PC-9 (cell line): Measurements from ENCODE around the gene LETMD1. TPM values are rescaled to one million over a fixed set of nuclear protein-coding genes. Genes with fewer than 3 reads are reported as not detected.

ENCODE experiments used
- BruUV-seq: library from RNA; stranded (reverse); fragments of 400-500 nt; replicated peaks from 2 replicates; lab custom pipeline; 2021; lab: Mats Ljungman, UMichigan
- CTCF ChIA-PET: fragments of 300-600 bp; sonication (Branson Sonifier 250); formaldehyde crosslinking; loops from one replicate; lab custom pipeline; 2022; ENCODE audit warnings: antibody characterized with exemption; lab: Charles Lee
- POLR2A ChIA-PET: fragments of 300-600 bp; sonication (Branson Sonifier 250); formaldehyde crosslinking; loops from one replicate; lab custom pipeline; 2022; ENCODE audit warnings: antibody characterized with exemption; ENCODE audit not compliant: unreplicated experiment; lab: Charles Lee
- DNase-seq, 2 experiments: peaks; one replicate each; pipeline versions ENCODE4 v3.0.0 to v3.0.0-alpha.2; 2015 to 2022; ENCODE audit warnings: mixed read lengths in 1 of 2
- H2AFZ ChIP-seq: fragments of 200-600 bp; sonication (generic); 2 replicates; pipeline ENCODE4 v1.8.1; 2017; ENCODE audit warnings: antibody characterized with exemption
- H3F3A ChIP-seq: fragments of 200-600 bp; sonication (generic); 2 replicates; pipeline ENCODE4 v1.8.1; 2017; ENCODE audit warnings: antibody characterized with exemption, mild to moderate bottlenecking, low read depth; ENCODE audit not compliant: insufficient read depth
- H3K27ac ChIP-seq: fragments of 200-600 bp; sonication (generic); 2 replicates; pipeline ENCODE4 v1.6.1; 2016; ENCODE audit warnings: mixed run types
- H3K27me3 ChIP-seq: fragments of 200-600 bp; sonication (generic); 2 replicates; pipeline ENCODE4 v1.6.1; 2016; ENCODE audit warnings: low read depth, mixed run types; ENCODE audit not compliant: insufficient read depth
- H3K36me3 ChIP-seq: fragments of 200-600 bp; sonication (generic); 2 replicates; pipeline ENCODE4 v1.6.1; 2016; ENCODE audit warnings: low read depth, mixed run types
- H3K4me1 ChIP-seq: fragments of 200-600 bp; sonication (generic); replicated peaks from 2 replicates; pipeline ENCODE4 v1.6.1; 2016; ENCODE audit warnings: mixed run types; ENCODE audit not compliant: insufficient read depth
- H3K4me2 ChIP-seq: fragments of 200-600 bp; sonication (generic); 2 replicates; pipeline ENCODE4 v1.6.1; 2017; ENCODE audit warnings: mixed run types
- H3K4me3 ChIP-seq: fragments of 200-600 bp; sonication (generic); 2 replicates; pipeline ENCODE4 v1.6.1; 2016; ENCODE audit warnings: mixed run types
- H3K79me2 ChIP-seq: fragments of 200-600 bp; sonication (generic); 2 replicates; pipeline ENCODE4 v1.6.1; 2017; ENCODE audit warnings: low read depth, mixed run types
- H3K9me2 ChIP-seq: fragments of 200-600 bp; sonication (generic); 2 replicates; pipeline ENCODE4 v1.8.1; 2017; ENCODE audit warnings: mild to moderate bottlenecking; ENCODE audit not compliant: insufficient read depth
- H3K9me3 ChIP-seq: fragments of 200-600 bp; sonication (generic); 2 replicates; pipeline ENCODE4 v1.8.1; 2016; ENCODE audit warnings: low read depth; ENCODE audit not compliant: insufficient read depth
- H4K20me1 ChIP-seq: fragments of 200-600 bp; sonication (generic); 2 replicates; pipeline ENCODE4 v1.8.1; 2017; ENCODE audit not compliant: insufficient read depth
- CTCF ChIP-seq: fragments of 200-600 bp; sonication (generic); conservative IDR thresholded peaks from 2 replicates; pipeline ENCODE4 v1.6.1; 2017; ENCODE audit warnings: mixed run types, antibody characterized with exemption, mild to moderate bottlenecking, moderate library complexity
- EZH2 ChIP-seq: fragments of 200-600 bp; sonication (generic); IDR thresholded peaks from 2 replicates; pipeline ENCODE4 v1.8.0; 2017; ENCODE audit warnings: antibody characterized with exemption, low read depth
- intact Hi-C: fragments of 100-400 bp; cut with micrococcal nuclease; formaldehyde crosslinking; loops from one replicate; pipeline ENCODE4 v1.10.0; 2022; ENCODE audit not compliant: unreplicated experiment
- total RNA-seq: library from RNA; stranded (reverse); gene quantifications from 2 replicates; pipeline ENCODE4 v1.2.3, GENCODE V29; 2021

Gene LETMD1
- total RNA-seq, 1 experiment from 2014 or later, result 81.9 TPM

- intact Hi-C loops, result loop anchor here (1.0 to 5.0 kb wide), 2 partner anchors 21 to 42 kb away; partner anchors contain the start of genes LETMD1 and SLC11A2
Observed at GRCh38 chr12:51005671-51006070, 42.5 kb upstream of the LETMD1 start.

GRCh38 chr12:51008329-51009055 is 39.6 kb upstream of the LETMD1 start:
- BruUV-seq, result no TSS peak
- no peaks in the 10 kb centered on the region for H3K9me3 ChIP-seq
- ChIA-PET CTCF (no interaction called here), POLR2A (no interaction called here)
- H2AFZ ChIP-seq, result no peak overlapping the region
- no peak for DNase-seq
- peaks cover 22% of the 10 kb centered on the region for H3K4me1 ChIP-seq
- no peaks in the 10 kb centered on the region for H3K27me3 ChIP-seq
- H3K79me2 ChIP-seq, result peaks cover 18% of the 10 kb centered on the region
- H3F3A ChIP-seq, result peaks cover 17% of the 10 kb centered on the region
- intact Hi-C loops, result loop anchor here (5.0 kb wide), 1 partner anchor 39 kb away; the partner anchor contains the start of gene LETMD1
- H3K36me3 ChIP-seq, result peaks cover 25% of the 10 kb centered on the region; the same call in 1 of the 2 replicates
- H4K20me1 ChIP-seq, result peaks cover 5% of the 10 kb centered on the region; the same call in 1 of the 2 replicates
- no peaks in the 10 kb centered on the region for H3K9me2 ChIP-seq
- TF ChIP-seq CTCF, result no peak
- no peak for TF ChIP-seq EZH2
- peak overlapping the region; percentile 9; the same call in 1 of the 2 replicates for H3K27ac ChIP-seq
- H3K4me3 ChIP-seq, result no peak overlapping the region
- no peak overlapping the region for H3K4me2 ChIP-seq

More at GRCh38 chr12:51005671-51006070, 42.5 kb upstream of the LETMD1 start:
- POLR2A ChIA-PET, result interaction anchor here (0.6 to 1.0 kb wide), 4 partner anchors 14 to 340 kb away, joined by 3 to 9 read pairs (median 4); partner anchors contain the start of gene CSRNP2
- Histone ChIP-seq H3K4me2 (peak overlapping the region; percentile 55), H3K9me2 (no peaks in the 10 kb centered on the region), H2AFZ (no peak overlapping the region), H3K27ac (peak overlapping the region; percentile 47), H3K9me3 (no peaks in the 10 kb centered on the region), H3K4me1 (peaks cover 22% of the 10 kb centered on the region), H4K20me1 (peaks cover 4% of the 10 kb centered on the region; the same call in 1 of the 2 replicates), H3F3A (peaks cover 17% of the 10 kb centered on the region), H3K27me3 (no peaks in the 10 kb centered on the region), H3K36me3 (peaks cover 26% of the 10 kb centered on the region; the same call in 1 of the 2 replicates), H3K4me3 (no peak overlapping the region), H3K79me2 (no peaks in the 10 kb centered on the region)
- BruUV-seq, result no TSS peak
- CTCF ChIA-PET, result interaction anchor here (0.6 to 1.5 kb wide), 4 partner anchors 21 to 247 kb away, joined by 3 to 4 read pairs (median 4); partner anchors contain the start of gene SLC11A2
- peak; percentile 57 to 90 for DNase-seq
- TF ChIP-seq EZH2 (no peak), CTCF (no peak)

- TF ChIP-seq EZH2 (no peak), CTCF (no peak)
- POLR2A ChIA-PET, result no interaction called here
- CTCF ChIA-PET, result no interaction called here
Observed at GRCh38 chr12:51009056-51009440, 39.1 kb upstream of the LETMD1 start.

More at GRCh38 chr12:51009056-51009440, 39.1 kb upstream of the LETMD1 start:
- intact Hi-C loops, result loop anchor here (5.0 kb wide), 1 partner anchor 38 kb away; the partner anchor contains the start of gene LETMD1
- H3F3A ChIP-seq, result peaks cover 16% of the 10 kb centered on the region
- H3K4me3 ChIP-seq, result no peak overlapping the region
- H3K27me3 ChIP-seq, result no peaks in the 10 kb centered on the region
- H3K4me2 ChIP-seq, result no peak overlapping the region
- no peaks in the 10 kb centered on the region for H3K9me2 ChIP-seq
- no peaks in the 10 kb centered on the region for H3K9me3 ChIP-seq
- H4K20me1 ChIP-seq, result peaks cover 5% of the 10 kb centered on the region; the same call in 1 of the 2 replicates
- H3K27ac ChIP-seq, result peak overlapping the region; percentile 9; the same call in 1 of the 2 replicates
- peaks cover 22% of the 10 kb centered on the region for H3K4me1 ChIP-seq
- peaks cover 23% of the 10 kb centered on the region for H3K79me2 ChIP-seq
- BruUV-seq, result no TSS peak
- peaks cover 24% of the 10 kb centered on the region; the same call in 1 of the 2 replicates for H3K36me3 ChIP-seq
- H2AFZ ChIP-seq, result no peak overlapping the region
- no peak for DNase-seq
